GM06990 (cell line): ENCODE results near the gene CCDC106.

Experiments
- DNase-seq: peaks from one replicate; pipeline ENCODE4 v3.0.0-alpha.2; 2011; ENCODE audit not compliant: insufficient read length; ENCODE audit errors: extremely low read depth
- H3K27me3 ChIP-seq: replicated peaks from 2 replicates; pipeline ENCODE4 v1.6.0; 2011; ENCODE audit warnings: low read length; ENCODE audit not compliant: control insufficient read depth, insufficient read depth
- H3K36me3 ChIP-seq: 2 replicates; pipeline ENCODE4 v1.5.1; 2011; ENCODE audit warnings: low read length; ENCODE audit not compliant: control insufficient read depth, insufficient read depth
- H3K4me3 ChIP-seq: replicated peaks from 2 replicates; pipeline ENCODE4 v1.5.1; 2011; ENCODE audit warnings: low read depth, mild to moderate bottlenecking, control low read depth, low read length
- CTCF ChIP-seq: IDR thresholded peaks from 2 replicates; pipeline ENCODE4 v1.5.1; 2011; ENCODE audit warnings: low read length, control low read depth, mild to moderate bottlenecking, inconsistent platforms; ENCODE audit not compliant: insufficient read depth, poor library complexity, severe bottlenecking

The CCDC106 gene

GRCh38 chr19:55675661-55676354 lies 27.8 kb downstream of the CCDC106 start:
- TF ChIP-seq CTCF = no peak
- DNase-seq = peak; percentile 13
- H3K27me3 ChIP-seq = no peaks in the 10 kb centered on the region
- H3K36me3 ChIP-seq = peaks cover 28% of the 10 kb centered on the region
- peak overlapping the region; percentile 93 for H3K4me3 ChIP-seq

- Histone ChIP-seq H3K4me3 (peak overlapping the region; percentile 93), H3K27me3 (no peaks in the 10 kb centered on the region), H3K36me3 (peaks cover 28% of the 10 kb centered on the region)
- peak; percentile 28 for TF ChIP-seq CTCF
- DNase-seq = no peak
Measured at GRCh38 chr19:55676383-55676782, 28.4 kb downstream of the CCDC106 start.

- H3K36me3 ChIP-seq = peaks cover 27% of the 10 kb centered on the region
Measured at GRCh38 chr19:55676889-55677505, 29.0 kb downstream of the CCDC106 start.

GRCh38 chr19:55677572-55678028 lies 29.6 kb downstream of the CCDC106 start:
- peaks cover 28% of the 10 kb centered on the region for H3K36me3 ChIP-seq
- TF ChIP-seq CTCF = no peak
- peak; percentile 11 for DNase-seq

More at GRCh38 chr19:55676889-55677505, 29.0 kb downstream of the CCDC106 start:
- DNase-seq = no peak
- no peaks in the 10 kb centered on the region for H3K27me3 ChIP-seq
- TF ChIP-seq CTCF = no peak
- H3K4me3 ChIP-seq = peak overlapping the region; percentile 93

GRCh38 chr19:55678121-55678671 lies 30.2 kb downstream of the CCDC106 start:
- H3K4me3 ChIP-seq = peak overlapping the region; percentile 93
- peak; percentile 51 for TF ChIP-seq CTCF
- H3K36me3 ChIP-seq = peaks cover 28% of the 10 kb centered on the region
- peak; percentile 87 for DNase-seq
- no peaks in the 10 kb centered on the region for H3K27me3 ChIP-seq

More at GRCh38 chr19:55677572-55678028, 29.6 kb downstream of the CCDC106 start:
- peak overlapping the region; percentile 93 for H3K4me3 ChIP-seq
- no peaks in the 10 kb centered on the region for H3K27me3 ChIP-seq
